OCI-M2 (cell line): ENCODE data around the gene RBBP5.

Experiments used
- DNase-seq: peaks from one replicate; lab custom pipeline; 2025; ENCODE audit not compliant: unreplicated experiment; lab: John Stamatoyannopoulos, UW

The RBBP5 gene

GRCh38 chr1:205058853-205059252 is 62.9 kb downstream of the RBBP5 start:
- DNase-seq = no peak

- DNase-seq = no peak
These were observed 63.8 kb downstream of the RBBP5 start for GRCh38 chr1:205057808-205058575.

GRCh38 chr1:205056956-205057568 is 64.7 kb downstream of the RBBP5 start:
- DNase-seq = no peak

GRCh38 chr1:205056188-205056611 is 65.6 kb downstream of the RBBP5 start:
- DNase-seq = no peak

- DNase-seq = no peak
These were observed 67.8 kb downstream of the RBBP5 start for GRCh38 chr1:205054013-205054412.

GRCh38 chr1:205053296-205053695 is 68.5 kb downstream of the RBBP5 start:
- DNase-seq = no peak

GRCh38 chr1:205052690-205053089 is 69.1 kb downstream of the RBBP5 start:
- no peak for DNase-seq

GRCh38 chr1:205049479-205049878 is 72.3 kb downstream of the RBBP5 start:
- no peak for DNase-seq

GRCh38 chr1:205048382-205048781 is 73.4 kb downstream of the RBBP5 start:
- no peak for DNase-seq

GRCh38 chr1:205047764-205048231 is 74.0 kb downstream of the RBBP5 start:
- DNase-seq = no peak

- DNase-seq = no peak
These were observed 74.9 kb downstream of the RBBP5 start for GRCh38 chr1:205046870-205047269.

- DNase-seq = no peak
These were observed 76.6 kb downstream of the RBBP5 start for GRCh38 chr1:205045146-205045545.

- DNase-seq = no peak
These were observed 77.0 kb downstream of the RBBP5 start for GRCh38 chr1:205044741-205045140.

- no peak for DNase-seq
These were observed 77.9 kb downstream of the RBBP5 start for GRCh38 chr1:205043866-205044265.

GRCh38 chr1:205042911-205043806 is 78.6 kb downstream of the RBBP5 start, which contains the start of gene CNTN2:
Gene CNTN2 (plus strand): TSS chr1:205043212. CDS start chr1:205053186, 9,974 bp downstream.
- no peak for DNase-seq

GRCh38 chr1:205041998-205042910 is 79.5 kb downstream of the RBBP5 start:
- DNase-seq = no peak

GRCh38 chr1:205041001-205041715 is 80.6 kb downstream of the RBBP5 start:
- no peak for DNase-seq

- no peak for DNase-seq
These were observed 83.5 kb downstream of the RBBP5 start for GRCh38 chr1:205038132-205038786.

GRCh38 chr1:205037539-205037938 is 84.2 kb downstream of the RBBP5 start:
- no peak for DNase-seq
